Measurements from ENCODE around the gene CDC42EP1.

- TF ChIP-seq, protein P1, sequence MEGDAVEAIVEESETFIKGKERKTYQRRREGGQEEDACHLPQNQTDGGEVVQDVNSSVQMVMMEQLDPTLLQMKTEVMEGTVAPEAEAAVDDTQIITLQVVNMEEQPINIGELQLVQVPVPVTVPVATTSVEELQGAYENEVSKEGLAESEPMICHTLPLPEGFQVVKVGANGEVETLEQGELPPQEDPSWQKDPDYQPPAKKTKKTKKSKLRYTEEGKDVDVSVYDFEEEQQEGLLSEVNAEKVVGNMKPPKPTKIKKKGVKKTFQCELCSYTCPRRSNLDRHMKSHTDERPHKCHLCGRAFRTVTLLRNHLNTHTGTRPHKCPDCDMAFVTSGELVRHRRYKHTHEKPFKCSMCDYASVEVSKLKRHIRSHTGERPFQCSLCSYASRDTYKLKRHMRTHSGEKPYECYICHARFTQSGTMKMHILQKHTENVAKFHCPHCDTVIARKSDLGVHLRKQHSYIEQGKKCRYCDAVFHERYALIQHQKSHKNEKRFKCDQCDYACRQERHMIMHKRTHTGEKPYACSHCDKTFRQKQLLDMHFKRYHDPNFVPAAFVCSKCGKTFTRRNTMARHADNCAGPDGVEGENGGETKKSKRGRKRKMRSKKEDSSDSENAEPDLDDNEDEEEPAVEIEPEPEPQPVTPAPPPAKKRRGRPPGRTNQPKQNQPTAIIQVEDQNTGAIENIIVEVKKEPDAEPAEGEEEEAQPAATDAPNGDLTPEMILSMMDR (IDR thresholded peaks at IDR 0.05; ENCODE audit: extremely low read depth in 1 of 2, insufficient read depth in 1 of 2, low read depth in 1 of 2, low read length in 2 of 2) = no peak
- TF ChIP-seq EZH2 (IDR thresholded peaks at IDR 0.05; ENCODE audit: borderline replicate concordance, low read depth, low read length, severe bottlenecking) = no peak
- TF ChIP-seq POLR2A (IDR thresholded peaks at IDR 0.05; ENCODE audit: low read depth, low read length) = no peak
- no peak for TF ChIP-seq MYC (IDR thresholded peaks at IDR 0.05; ENCODE audit: low read depth, low read length)
- no peak for TF ChIP-seq POLR2AphosphoS5 (IDR thresholded peaks at IDR 0.05; ENCODE audit: insufficient read depth, low read depth, low read length)
- TF ChIP-seq, protein P2, sequence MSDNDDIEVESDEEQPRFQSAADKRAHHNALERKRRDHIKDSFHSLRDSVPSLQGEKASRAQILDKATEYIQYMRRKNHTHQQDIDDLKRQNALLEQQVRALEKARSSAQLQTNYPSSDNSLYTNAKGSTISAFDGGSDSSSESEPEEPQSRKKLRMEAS (IDR thresholded peaks at IDR 0.05; ENCODE audit: insufficient read depth, insufficient read length) = no peak
These were observed 40.9 kb downstream of the CDC42EP1 start for GRCh38 chr22:37601203-37601539.

Measured in endothelial cell of umbilical vein (primary cell).